Hepatic stellate cell (primary cell): Measurements from ENCODE around the gene ARID3A.
A peak's percentile ranks its signal among the peaks of the same experiment; 100 is the strongest.

Source experiments
- DNase-seq: peaks from one replicate; pipeline ENCODE4 v3.0.0; 2011; ENCODE audit warnings: low spot score

The ARID3A gene

GRCh38 chr19:1004803-1005664 lies 79.2 kb downstream of the ARID3A start:
- DNase-seq = no peak

GRCh38 chr19:1006711-1007398 lies 81.0 kb downstream of the ARID3A start:
- DNase-seq = no peak

GRCh38 chr19:1007399-1008251 lies 81.8 kb downstream of the ARID3A start:
- DNase-seq = no peak

GRCh38 chr19:1008268-1009040 lies 82.6 kb downstream of the ARID3A start:
- no peak for DNase-seq

- DNase-seq = peak; percentile 90
Measured at GRCh38 chr19:1009041-1009980, 83.5 kb downstream of the ARID3A start.

- DNase-seq = no peak
Measured at GRCh38 chr19:1009981-1010538, 84.2 kb downstream of the ARID3A start.

- DNase-seq = no peak
Measured at GRCh38 chr19:1010586-1011510, 85.0 kb downstream of the ARID3A start.

GRCh38 chr19:1011831-1012333 lies 86.0 kb downstream of the ARID3A start:
- no peak for DNase-seq

GRCh38 chr19:1012334-1012733 lies 86.5 kb downstream of the ARID3A start:
- DNase-seq = no peak

GRCh38 chr19:1013218-1013617 lies 87.4 kb downstream of the ARID3A start:
- no peak for DNase-seq

- no peak for DNase-seq
Measured at GRCh38 chr19:1014161-1015060, 88.6 kb downstream of the ARID3A start.

- DNase-seq = no peak
Measured at GRCh38 chr19:1015061-1015781, 89.4 kb downstream of the ARID3A start.

- DNase-seq = no peak
Measured at GRCh38 chr19:1015782-1016646, 90.2 kb downstream of the ARID3A start.

GRCh38 chr19:1016647-1017114 lies 90.8 kb downstream of the ARID3A start:
- DNase-seq = peak; percentile 70

- DNase-seq = no peak
Measured at GRCh38 chr19:1017115-1017905, 91.5 kb downstream of the ARID3A start.
